NCI-H1105 treated with DMSO at 0.1 percent for 48 hours (cell line): ENCODE measurements around the gene ITPR3.

Source experiments
- DNase-seq: peaks from one replicate; lab custom pipeline; 2025; lab: John Stamatoyannopoulos, UW

The ITPR3 gene

GRCh38 chr6:33638556-33638955 lies 17.4 kb downstream of the ITPR3 start:
- DNase-seq, result no peak

DNA sequence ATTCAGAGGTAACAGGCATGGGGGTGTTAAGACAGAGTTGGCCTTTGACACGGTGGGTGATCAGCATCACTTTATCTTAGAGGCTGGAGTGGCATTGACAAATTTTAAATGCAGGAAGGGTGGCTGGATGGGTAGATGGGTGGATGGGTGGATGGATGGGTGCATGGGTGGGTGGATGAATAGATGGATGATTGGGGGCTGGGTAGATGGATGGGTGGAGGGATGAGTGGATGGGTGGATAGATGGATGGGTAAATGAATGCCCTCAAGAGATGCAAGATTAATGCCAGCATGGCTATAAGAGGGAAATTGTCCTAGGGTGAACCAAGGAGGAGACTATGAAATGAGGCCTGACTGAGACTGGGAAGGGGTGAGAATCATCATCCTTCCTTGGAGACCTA lies 18.4 kb downstream of the ITPR3 start:
- DNase-seq, result no peak

- DNase-seq, result no peak
Measured at GRCh38 chr6:33640361-33640760, 19.2 kb downstream of the ITPR3 start.

GRCh38 chr6:33641144-33641543 lies 20.0 kb downstream of the ITPR3 start:
- DNase-seq, result no peak

DNA sequence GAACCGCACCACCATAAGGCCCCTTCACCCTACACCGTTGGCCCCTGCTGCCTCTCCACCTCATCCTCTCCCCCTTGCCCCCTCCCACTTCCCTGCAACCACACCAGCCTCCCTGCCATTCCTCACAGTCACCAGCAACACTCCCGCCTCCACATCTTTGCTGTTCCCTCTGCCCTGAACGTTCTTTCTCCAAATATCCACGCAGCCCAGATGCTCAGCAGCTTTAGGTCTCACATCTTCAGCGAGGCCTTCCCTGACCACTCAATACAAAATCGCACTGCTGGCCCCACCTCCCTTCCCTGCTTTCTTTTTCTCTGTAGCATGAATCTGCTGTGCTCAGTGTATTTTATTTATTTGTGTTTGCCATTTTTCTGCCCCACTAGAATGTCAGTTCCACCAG lies 20.5 kb downstream of the ITPR3 start:
- DNase-seq, result no peak

GRCh38 chr6:33642897-33643296 lies 21.8 kb downstream of the ITPR3 start:
- DNase-seq, result peak; percentile 10

GRCh38 chr6:33651403-33651802 lies 30.3 kb downstream of the ITPR3 start:
- DNase-seq, result no peak

DNA sequence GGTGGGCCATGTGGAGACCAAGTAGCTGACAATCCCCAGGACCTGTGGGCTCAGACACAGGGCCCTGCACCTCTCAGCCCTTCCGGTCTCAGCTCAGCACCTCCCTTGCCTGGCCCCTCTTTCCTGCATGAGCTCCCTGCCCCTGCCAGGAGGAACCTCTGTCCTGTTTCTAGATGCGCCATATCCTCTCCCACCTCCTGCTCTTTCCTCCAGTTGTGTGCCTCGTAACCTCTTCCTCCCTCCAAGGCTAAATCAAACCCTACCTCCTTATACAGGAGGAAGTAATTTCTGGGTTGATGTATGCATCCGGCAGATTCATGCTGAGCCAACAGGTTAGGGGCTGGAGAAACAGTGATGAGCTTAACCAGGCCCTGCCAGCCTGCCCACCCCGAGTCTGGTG lies 30.9 kb downstream of the ITPR3 start:
- no peak for DNase-seq

DNA sequence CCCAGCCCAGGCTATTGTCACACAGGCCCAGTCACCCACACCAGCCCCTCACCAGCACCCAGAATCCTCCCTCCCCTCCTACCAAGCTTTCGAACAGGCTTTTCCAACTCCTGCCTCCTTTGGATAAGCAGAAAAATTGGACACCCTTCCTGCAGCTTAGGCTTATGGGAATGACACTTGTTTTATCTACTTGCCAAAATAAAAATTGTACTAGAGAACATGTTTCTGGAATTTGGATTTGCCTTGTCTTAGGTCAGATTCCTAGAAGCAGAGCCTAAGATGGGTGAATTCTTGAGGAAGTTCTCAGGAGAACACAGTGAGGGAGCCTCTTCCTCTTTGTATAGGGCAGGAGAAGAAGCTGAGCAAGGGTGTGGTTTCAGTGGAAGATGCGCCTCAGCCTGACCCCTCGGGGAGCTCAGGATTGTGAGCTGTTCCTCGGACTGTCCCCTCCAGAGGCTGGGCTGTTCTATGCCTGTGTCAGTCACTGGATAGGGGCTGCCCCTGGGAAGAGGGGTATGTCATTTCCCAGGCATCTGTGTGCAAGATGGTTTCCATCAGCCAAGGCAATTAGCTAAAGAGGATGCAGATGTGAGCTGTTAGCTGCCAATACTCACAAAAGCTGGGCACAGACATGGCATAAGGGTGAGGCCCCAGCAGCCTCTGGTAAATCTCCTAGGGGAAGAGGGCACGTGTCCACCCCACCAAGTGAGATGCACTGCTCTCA lies 33.9 kb downstream of the ITPR3 start:
- no peak for DNase-seq

DNA sequence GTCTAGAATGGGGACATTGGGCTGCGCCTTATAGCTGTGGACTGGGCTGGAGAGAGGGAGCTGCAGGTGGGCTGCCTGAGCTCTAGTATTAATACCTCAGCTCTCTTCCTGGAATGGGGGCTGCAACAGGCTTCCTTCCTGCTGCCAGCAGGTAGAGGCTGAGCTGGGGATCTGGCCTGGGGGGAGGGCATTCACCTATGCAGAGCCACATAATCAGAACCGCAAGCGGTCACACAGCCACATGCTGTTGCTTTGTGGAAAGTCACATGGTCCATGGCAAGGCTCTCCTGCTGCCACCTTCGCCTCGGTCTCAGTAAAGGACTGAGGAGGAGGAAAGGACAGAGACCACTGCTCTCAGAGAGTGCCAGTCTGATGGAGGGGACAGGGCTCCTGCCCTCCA lies 35.7 kb downstream of the ITPR3 start:
- no peak for DNase-seq

- no peak for DNase-seq
Measured at GRCh38 chr6:33658982-33659689, 38.0 kb downstream of the ITPR3 start.

GRCh38 chr6:33659986-33660385 lies 38.9 kb downstream of the ITPR3 start:
- no peak for DNase-seq

- DNase-seq, result no peak
Measured at GRCh38 chr6:33661106-33661838, 40.1 kb downstream of the ITPR3 start.

GRCh38 chr6:33662318-33662717 lies 41.2 kb downstream of the ITPR3 start:
- no peak for DNase-seq

DNA sequence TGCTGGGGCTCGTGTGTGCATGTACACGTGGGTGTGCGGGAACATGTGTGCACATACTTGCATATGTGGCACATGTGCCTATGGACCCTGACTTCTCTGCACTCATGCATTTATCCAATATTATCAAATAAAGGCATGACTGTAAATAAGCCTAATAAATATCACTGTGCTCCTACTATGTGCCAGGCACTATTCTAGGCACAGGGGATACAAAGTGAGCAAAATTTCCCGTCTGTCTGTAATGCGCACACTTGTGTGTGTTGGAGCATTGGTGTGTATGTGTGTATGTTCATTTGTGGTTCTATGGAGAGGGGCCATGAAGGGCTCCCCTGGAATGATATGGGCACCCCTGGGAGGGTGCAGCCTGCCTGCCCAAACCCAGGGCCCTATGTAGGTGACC lies 41.9 kb downstream of the ITPR3 start:
- no peak for DNase-seq

GRCh38 chr6:33663727-33664449 lies 42.8 kb downstream of the ITPR3 start:
- no peak for DNase-seq

GRCh38 chr6:33664506-33665057 lies 43.5 kb downstream of the ITPR3 start:
- DNase-seq, result no peak

- no peak for DNase-seq
Measured at GRCh38 chr6:33665957-33666356, 44.8 kb downstream of the ITPR3 start.

GRCh38 chr6:33667072-33667471 lies 46.0 kb downstream of the ITPR3 start:
- DNase-seq, result no peak

GRCh38 chr6:33667776-33668175 lies 46.7 kb downstream of the ITPR3 start:
- no peak for DNase-seq

- no peak for DNase-seq
Measured at GRCh38 chr6:33668328-33668727, 47.2 kb downstream of the ITPR3 start.

DNA sequence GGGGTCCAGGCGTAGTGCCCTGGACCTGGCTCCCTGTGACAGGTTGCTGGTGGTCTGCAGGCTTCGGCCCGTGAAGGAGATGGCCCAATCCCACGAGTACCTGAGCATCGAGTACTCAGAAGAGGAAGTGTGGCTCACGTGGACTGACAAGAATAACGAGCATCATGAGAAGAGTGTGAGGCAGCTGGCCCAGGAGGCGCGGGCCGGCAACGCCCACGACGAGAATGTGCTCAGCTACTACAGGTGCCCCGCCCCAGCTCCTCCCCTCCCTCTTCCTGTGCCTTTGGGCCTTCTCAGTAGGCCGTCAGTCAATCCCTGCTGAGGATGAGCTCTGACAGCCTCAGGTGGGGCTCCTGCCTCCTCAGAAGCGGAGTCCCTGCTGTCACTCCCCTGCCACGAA lies 47.8 kb downstream of the ITPR3 start:
- DNase-seq, result no peak
